Measurements from ENCODE around the gene POMC.
"Not testable (repeated sequence)": the region's sequence is repeated elsewhere in the genome, so short reads cannot be mapped to it uniquely, and the experiment has no call there.

POMC gene

DNA sequence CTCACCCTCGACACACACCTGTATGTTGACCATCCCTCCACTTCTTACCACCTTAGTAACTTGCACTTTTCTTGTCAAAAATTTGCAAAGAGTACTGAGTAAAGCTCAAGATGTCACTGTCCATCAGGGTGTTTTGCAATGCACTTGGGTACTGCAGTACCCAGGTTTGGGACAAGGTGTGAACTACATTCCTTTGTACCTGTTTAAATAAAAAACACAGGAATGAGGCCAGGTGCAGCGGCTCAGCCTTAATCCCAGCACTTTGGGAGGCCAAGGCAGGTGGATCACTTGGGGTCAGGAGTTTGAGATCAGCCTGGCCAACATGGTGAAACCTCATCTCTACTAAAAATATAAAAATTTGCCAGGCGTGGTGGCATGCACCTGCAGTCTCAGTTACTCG is 27.8 kb downstream of the POMC start:
- not testable (repeated sequence) for DNase-seq (ENCODE audit: low read depth in 2 of 3, low spot score in 1 of 3)

GRCh38 chr2:25132693-25133092 is 35.7 kb downstream of the POMC start:
- DNase-seq (ENCODE audit: low read depth in 2 of 3, low spot score in 1 of 3), result no peak

DNA sequence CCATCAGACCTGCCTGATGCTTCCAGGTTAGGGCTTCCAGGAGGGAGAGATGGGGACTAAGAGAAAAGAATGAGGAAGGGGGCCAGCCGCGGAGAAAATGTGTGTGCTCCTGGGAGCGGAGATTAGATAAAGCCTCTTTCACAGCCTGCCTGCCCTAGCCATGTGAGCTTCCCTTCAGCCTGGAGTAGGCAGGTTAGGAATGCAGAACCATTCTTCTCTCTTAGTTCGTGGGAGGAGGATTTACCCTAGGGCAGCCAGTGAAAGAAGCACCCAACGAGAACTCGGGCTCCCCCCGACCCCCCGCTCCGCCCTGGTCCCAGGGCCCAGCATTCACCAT is 36.1 kb downstream of the POMC start:
- no peak for DNase-seq (ENCODE audit: low read depth in 2 of 3, low spot score in 1 of 3)

DNA sequence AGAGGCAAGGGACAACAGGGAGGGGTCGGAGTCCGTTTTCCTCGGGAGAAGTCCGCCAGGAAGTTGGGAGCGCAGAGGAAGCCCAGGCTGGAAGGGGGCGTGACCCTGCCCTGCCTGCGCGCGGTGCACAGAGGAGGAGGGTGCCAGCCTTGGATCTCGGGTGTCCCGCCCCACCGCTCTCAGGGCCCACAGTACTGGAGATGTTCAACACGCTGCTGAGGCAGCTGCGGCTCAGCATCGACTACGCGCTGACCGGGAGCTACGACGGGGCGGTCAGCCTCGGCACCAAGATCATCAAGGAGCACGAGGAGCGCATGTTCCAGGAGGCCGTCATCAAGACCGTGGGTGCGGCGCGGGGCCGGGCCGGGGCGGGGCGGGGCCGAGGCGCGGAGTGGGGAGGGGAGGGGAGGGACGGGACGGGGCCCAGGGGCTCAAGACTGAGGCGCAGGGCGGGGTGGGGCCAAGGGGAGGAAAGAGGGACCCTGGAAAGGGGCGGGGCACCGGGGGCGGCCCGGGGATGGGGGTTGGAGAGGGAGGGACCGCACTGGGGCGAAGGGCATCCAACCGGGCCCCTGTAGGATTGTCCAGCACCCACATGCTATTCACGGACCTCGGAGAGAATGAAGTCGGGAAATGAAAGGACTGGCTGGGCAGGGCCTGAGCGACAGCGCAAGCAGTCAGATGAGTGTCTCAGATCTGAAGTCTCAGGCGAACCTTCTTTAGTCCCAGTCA is 36.6 kb downstream of the POMC start:
- no peak for DNase-seq (ENCODE audit: low read depth in 2 of 3, low spot score in 1 of 3)

DNA sequence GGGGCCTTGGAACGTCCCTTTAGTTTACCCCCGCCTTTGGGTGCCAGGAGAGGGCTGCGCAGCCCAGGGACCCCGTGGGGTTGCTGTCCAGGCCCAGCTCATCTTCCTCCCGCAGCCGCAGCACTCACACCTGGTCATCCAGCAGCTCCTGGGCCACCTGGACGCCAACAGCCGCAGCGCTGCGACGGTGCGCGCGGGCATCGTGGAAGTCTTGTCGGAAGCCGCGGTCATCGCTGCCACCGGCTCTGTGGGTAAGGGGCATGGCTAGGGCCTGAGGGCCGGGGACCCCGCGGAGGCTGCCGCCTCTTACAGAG is 37.2 kb downstream of the POMC start:
- DNase-seq (ENCODE audit: low read depth in 2 of 3, low spot score in 1 of 3), result no peak

DNA sequence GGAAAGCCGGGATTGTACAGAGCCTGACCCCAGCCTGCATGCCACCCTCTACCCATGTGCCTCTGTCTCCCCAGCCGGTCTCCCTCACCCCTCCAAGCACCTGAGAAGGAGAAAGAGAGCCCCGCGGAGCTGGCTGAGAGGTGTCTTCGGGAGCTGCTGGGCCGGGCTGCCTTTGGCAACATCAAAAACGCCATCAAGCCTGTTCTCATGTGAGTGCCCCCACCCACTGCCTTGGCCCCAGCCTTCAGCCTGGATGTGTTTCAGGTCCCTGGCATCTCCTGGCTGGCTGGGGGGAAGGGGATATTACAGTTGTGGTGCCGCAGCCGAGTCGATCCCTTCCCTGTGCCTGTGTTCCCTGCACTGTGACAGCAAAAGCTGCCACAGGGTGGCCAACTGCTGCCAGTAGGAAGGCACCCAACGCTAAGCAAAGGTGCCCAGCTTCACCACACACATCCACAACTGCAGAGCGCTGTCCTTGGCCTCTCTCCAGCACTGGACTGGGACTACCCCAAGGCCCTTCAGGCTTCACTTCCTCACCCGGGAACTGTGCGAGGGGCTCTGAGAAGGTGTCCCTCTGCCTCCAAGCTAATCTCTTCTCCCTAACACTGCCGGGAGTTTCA is 38.4 kb downstream of the POMC start:
- DNase-seq (ENCODE audit: low read depth in 2 of 3, low spot score in 1 of 3), result no peak

GRCh38 chr2:25127646-25128045 is 40.7 kb downstream of the POMC start:
- DNase-seq (ENCODE audit: low read depth in 2 of 3, low spot score in 1 of 3), result no peak

GRCh38 chr2:25127071-25127470 is 41.3 kb downstream of the POMC start:
- DNase-seq (ENCODE audit: low read depth in 2 of 3, low spot score in 1 of 3), result not testable (repeated sequence)

DNA sequence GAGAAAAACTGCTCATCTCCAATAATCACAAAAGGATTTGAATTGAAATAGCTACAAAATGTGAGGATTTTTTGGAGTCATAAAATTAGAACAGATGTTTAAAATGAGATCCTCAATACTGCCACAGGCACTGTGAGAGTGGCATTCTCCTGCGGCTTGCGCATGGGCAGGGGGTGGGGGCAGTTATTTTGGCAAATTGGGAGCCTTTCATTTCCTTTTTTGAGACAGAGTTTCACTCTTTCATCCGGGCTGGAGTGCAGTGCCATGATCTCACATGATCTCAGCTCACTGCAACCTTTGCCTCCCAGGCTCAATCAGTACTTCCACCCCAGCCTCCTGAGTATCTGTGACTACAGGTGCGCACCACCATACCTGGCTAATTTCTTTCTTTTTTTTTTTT is 42.4 kb downstream of the POMC start:
- DNase-seq (ENCODE audit: low read depth in 2 of 3, low spot score in 1 of 3), result no peak

GRCh38 chr2:25125189-25125588 is 43.2 kb downstream of the POMC start:
- no peak for DNase-seq (ENCODE audit: low read depth in 2 of 3, low spot score in 1 of 3)

- DNase-seq (ENCODE audit: low read depth in 2 of 3, low spot score in 1 of 3), result no peak
Observed at GRCh38 chr2:25123682-25124081, 44.7 kb downstream of the POMC start.

- DNase-seq (ENCODE audit: low read depth in 2 of 3, low spot score in 1 of 3), result no peak
Observed at GRCh38 chr2:25122367-25122766, 46.0 kb downstream of the POMC start.

GRCh38 chr2:25119263-25119662 is 49.1 kb downstream of the POMC start:
- DNase-seq (ENCODE audit: low read depth in 2 of 3, low spot score in 1 of 3), result no peak

GRCh38 chr2:25116956-25117355 is 51.4 kb downstream of the POMC start:
- no peak for DNase-seq (ENCODE audit: low read depth in 2 of 3, low spot score in 1 of 3)

GRCh38 chr2:25115902-25116301 is 52.5 kb downstream of the POMC start:
- DNase-seq (ENCODE audit: low read depth in 2 of 3, low spot score in 1 of 3), result no peak

GRCh38 chr2:25115249-25115883 is 53.0 kb downstream of the POMC start:
- no peak for DNase-seq (ENCODE audit: low read depth in 2 of 3, low spot score in 1 of 3)

- no peak for DNase-seq (ENCODE audit: low read depth in 2 of 3, low spot score in 1 of 3)
Observed at GRCh38 chr2:25112113-25112512, 56.3 kb downstream of the POMC start.

Measured in stimulated activated CD4-positive, alpha-beta T cell treated with anti-CD3 and anti-CD28 coated beads, Interleukin-12 subunit alpha, Interleukin-12 subunit beta, amount 100 ng/mL, for 48 hours (primary cell).